Activated naive CD8-positive, alpha-beta T cell treated with anti-CD3 and anti-CD28 coated beads, Interleukin-2, amount 10 ng/mL, durations not matched to agents 7 days and 5 days (primary cell): Measurements from ENCODE around the gene CYB5R3. TPM values are rescaled to one million over a fixed set of nuclear protein-coding genes. Genes with fewer than 3 reads are reported as not detected.
"Not testable (repeated sequence)": the region's sequence is repeated elsewhere in the genome, so short reads cannot be mapped to it uniquely, and the experiment has no call there.

Experiments used
- ATAC-seq: fragments of 150-1000 bp; cut with Tn5 transposase; one replicate; pipeline ENCODE4 v1.10.0; 2021; ENCODE audit warnings: low read depth, moderate library complexity
- POLR2A ChIA-PET: fragments of 350-600 bp; sonication (Branson Sonifier 250); formaldehyde crosslinking; loops from one replicate; lab custom pipeline; 2021; ENCODE audit warnings: antibody characterized with exemption; lab: Charles Lee
- DNase-seq: peaks from one replicate; pipeline ENCODE4 v3.0.0; 2021
- H3K27ac Mint-ChIP-seq: one replicate; pipeline ENCODE4 v1.8.0; 2022; ENCODE audit warnings: mild to moderate bottlenecking, mixed read lengths
- H3K27me3 Mint-ChIP-seq: one replicate; pipeline ENCODE4 v1.8.0; 2022; ENCODE audit warnings: mild to moderate bottlenecking, moderate library complexity, mixed read lengths
- H3K36me3 Mint-ChIP-seq: one replicate; pipeline ENCODE4 v1.8.0; 2021; ENCODE audit warnings: mild to moderate bottlenecking, mixed read lengths
- H3K4me1 Mint-ChIP-seq: one replicate; pipeline ENCODE4 v1.8.0; 2021; ENCODE audit warnings: mixed read lengths
- H3K4me3 Mint-ChIP-seq: one replicate; pipeline ENCODE4 v1.8.0; 2022; ENCODE audit warnings: mild to moderate bottlenecking, moderate library complexity, mixed read lengths
- H3K9me3 Mint-ChIP-seq: one replicate; pipeline ENCODE4 v1.8.0; 2021; ENCODE audit warnings: mixed read lengths
- total RNA-seq, 2 experiments: library from RNA; stranded (reverse); gene quantifications; one replicate each; pipeline ENCODE4 v1.2.3, GENCODE V29; 2021

CYB5R3 gene
- total RNA-seq, 2 experiments from 2014 or later = 61.3 to 65.4 TPM

GRCh38 chr22:42610186-42610585, 39.0 kb downstream of the CYB5R3 start:
- DNase-seq (no peak), ATAC-seq (no peak)
- Mint-ChIP-seq H3K36me3 (peaks cover 12% of the 10 kb centered on the region), H3K4me3 (no peak overlapping the region), H3K9me3 (no peaks in the 10 kb centered on the region), H3K27ac (peak overlapping the region; percentile 51), H3K27me3 (no peaks in the 10 kb centered on the region), H3K4me1 (peaks cover 35% of the 10 kb centered on the region)
- POLR2A ChIA-PET = no interaction called here

GRCh38 chr22:42608823-42609361, 40.3 kb downstream of the CYB5R3 start:
- ATAC-seq = no peak
- POLR2A ChIA-PET = no interaction called here
- Mint-ChIP-seq H3K36me3 (peaks cover 12% of the 10 kb centered on the region), H3K27ac (peak overlapping the region; percentile 34), H3K4me1 (peaks cover 34% of the 10 kb centered on the region), H3K4me3 (no peak overlapping the region), H3K9me3 (no peaks in the 10 kb centered on the region), H3K27me3 (no peaks in the 10 kb centered on the region)
- no peak for DNase-seq

- Mint-ChIP-seq H3K27me3 (no peaks in the 10 kb centered on the region), H3K4me1 (peaks cover 34% of the 10 kb centered on the region), H3K36me3 (peaks cover 12% of the 10 kb centered on the region), H3K9me3 (no peaks in the 10 kb centered on the region), H3K27ac (no peak overlapping the region), H3K4me3 (no peak overlapping the region)
- DNase-seq = no peak
- POLR2A ChIA-PET = no interaction called here
- no peak for ATAC-seq
Measured at GRCh38 chr22:42608136-42608822, 40.9 kb downstream of the CYB5R3 start.

- DNase-seq, H3K27ac Mint-ChIP-seq, H3K4me3 Mint-ChIP-seq, H3K9me3 Mint-ChIP-seq, POLR2A ChIA-PET, ATAC-seq, H3K27me3 Mint-ChIP-seq: not testable (repeated sequence)
- peaks cover 13% of the 10 kb centered on the region for H3K36me3 Mint-ChIP-seq
- peaks cover 28% of the 10 kb centered on the region for H3K4me1 Mint-ChIP-seq
Measured at GRCh38 chr22:42607641-42608040, 41.6 kb downstream of the CYB5R3 start.

- Mint-ChIP-seq H3K4me1 (peaks cover 11% of the 10 kb centered on the region), H3K27me3 (no peaks in the 10 kb centered on the region), H3K4me3 (no peak overlapping the region), H3K36me3 (peaks cover 18% of the 10 kb centered on the region), H3K27ac (no peak overlapping the region), H3K9me3 (no peaks in the 10 kb centered on the region)
- ATAC-seq (no peak), DNase-seq (no peak)
- POLR2A ChIA-PET = no interaction called here
Measured at GRCh38 chr22:42604403-42604802, 44.8 kb downstream of the CYB5R3 start.

GRCh38 chr22:42603427-42603826, 45.8 kb downstream of the CYB5R3 start:
- H3K27me3 Mint-ChIP-seq = no peaks in the 10 kb centered on the region
- POLR2A ChIA-PET = no interaction called here
- no peaks in the 10 kb centered on the region for H3K9me3 Mint-ChIP-seq
- ATAC-seq (no peak), DNase-seq (no peak)
- H3K27ac Mint-ChIP-seq = no peak overlapping the region
- no peak overlapping the region for H3K4me3 Mint-ChIP-seq
- peaks cover 10% of the 10 kb centered on the region for H3K4me1 Mint-ChIP-seq
- H3K36me3 Mint-ChIP-seq = peaks cover 23% of the 10 kb centered on the region

GRCh38 chr22:42602470-42602869, 46.7 kb downstream of the CYB5R3 start:
- H3K9me3 Mint-ChIP-seq = no peaks in the 10 kb centered on the region
- DNase-seq (no peak), ATAC-seq (no peak)
- peaks cover 23% of the 10 kb centered on the region for H3K36me3 Mint-ChIP-seq
- H3K4me3 Mint-ChIP-seq = no peak overlapping the region
- H3K27me3 Mint-ChIP-seq = no peaks in the 10 kb centered on the region
- POLR2A ChIA-PET = interaction anchor here (1.2 kb wide), 1 partner anchor 12 kb away, joined by 5 read pairs; the partner anchor contains the start of gene POLDIP3
- no peak overlapping the region for H3K27ac Mint-ChIP-seq
- peaks cover 10% of the 10 kb centered on the region for H3K4me1 Mint-ChIP-seq

GRCh38 chr22:42601879-42602465, 47.2 kb downstream of the CYB5R3 start:
- H3K4me1 Mint-ChIP-seq = peaks cover 10% of the 10 kb centered on the region
- POLR2A ChIA-PET = interaction anchor here (1.2 kb wide), 1 partner anchor 13 kb away, joined by 5 read pairs; the partner anchor contains the start of gene POLDIP3
- no peaks in the 10 kb centered on the region for H3K27me3 Mint-ChIP-seq
- H3K4me3 Mint-ChIP-seq = no peak overlapping the region
- no peak for DNase-seq
- no peaks in the 10 kb centered on the region for H3K9me3 Mint-ChIP-seq
- H3K27ac Mint-ChIP-seq = peak overlapping the region; percentile 74
- peaks cover 23% of the 10 kb centered on the region for H3K36me3 Mint-ChIP-seq
- no peak for ATAC-seq

- Mint-ChIP-seq H3K9me3 (no peaks in the 10 kb centered on the region), H3K4me1 (peaks cover 3% of the 10 kb centered on the region), H3K27me3 (no peaks in the 10 kb centered on the region), H3K4me3 (no peak overlapping the region), H3K36me3 (peaks cover 30% of the 10 kb centered on the region), H3K27ac (no peak overlapping the region)
- ATAC-seq (no peak), DNase-seq (no peak)
- POLR2A ChIA-PET = interaction anchor here (2.1 kb wide), 1 partner anchor 18 kb away, joined by 8 read pairs; the partner anchor contains the start of gene POLDIP3
Measured at GRCh38 chr22:42596863-42597530, 52.2 kb downstream of the CYB5R3 start.

GRCh38 chr22:42596336-42596735, 52.9 kb downstream of the CYB5R3 start:
- Mint-ChIP-seq H3K36me3 (peaks cover 26% of the 10 kb centered on the region), H3K27me3 (no peaks in the 10 kb centered on the region), H3K27ac (no peak overlapping the region)

GRCh38 chr22:42595434-42595833, 53.8 kb downstream of the CYB5R3 start:
- Mint-ChIP-seq H3K27ac (no peak overlapping the region), H3K27me3 (no peaks in the 10 kb centered on the region), H3K9me3 (no peaks in the 10 kb centered on the region), H3K4me1 (no peaks in the 10 kb centered on the region), H3K36me3 (peaks cover 24% of the 10 kb centered on the region), H3K4me3 (no peak overlapping the region)
- DNase-seq = no peak
- ATAC-seq = no peak
- POLR2A ChIA-PET = no interaction called here

More at GRCh38 chr22:42596336-42596735, 52.9 kb downstream of the CYB5R3 start:
- H3K9me3 Mint-ChIP-seq = no peaks in the 10 kb centered on the region
- DNase-seq (no peak), ATAC-seq (no peak)
- H3K4me3 Mint-ChIP-seq = no peak overlapping the region
- H3K4me1 Mint-ChIP-seq = no peaks in the 10 kb centered on the region
- POLR2A ChIA-PET = interaction anchor here (2.1 kb wide), 1 partner anchor 18 kb away, joined by 8 read pairs; the partner anchor contains the start of gene POLDIP3

- ATAC-seq = no peak
- Mint-ChIP-seq H3K4me1 (no peaks in the 10 kb centered on the region), H3K27me3 (no peaks in the 10 kb centered on the region), H3K4me3 (no peak overlapping the region), H3K36me3 (peaks cover 21% of the 10 kb centered on the region), H3K27ac (no peak overlapping the region), H3K9me3 (no peaks in the 10 kb centered on the region)
- DNase-seq = no peak
- POLR2A ChIA-PET = interaction anchor here (1.3 kb wide), 1 partner anchor 23 kb away, joined by 4 read pairs; no protein-coding TSS in a partner anchor
Measured at GRCh38 chr22:42591987-42592386, 57.2 kb downstream of the CYB5R3 start.

GRCh38 chr22:42587588-42588175, 61.5 kb downstream of the CYB5R3 start:
- ATAC-seq = no peak
- H3K36me3 Mint-ChIP-seq = peaks cover 24% of the 10 kb centered on the region
- H3K4me1 Mint-ChIP-seq = peaks cover 5% of the 10 kb centered on the region
- no peaks in the 10 kb centered on the region for H3K27me3 Mint-ChIP-seq
- no peak overlapping the region for H3K4me3 Mint-ChIP-seq
- H3K27ac Mint-ChIP-seq = no peak overlapping the region
- H3K9me3 Mint-ChIP-seq = no peaks in the 10 kb centered on the region
- DNase-seq = no peak
- POLR2A ChIA-PET = no interaction called here
